A549 (cell line): ENCODE results near the gene TCTA.

Experiments used
- CTCF ChIP-seq: fragments of >200 bp; sonication (Bioruptor Twin); formaldehyde crosslinking; IDR thresholded peaks from 3 replicates; pipeline ENCODE4 v1.5.1; 2016
- KDM5A ChIP-seq: fragments of 200-600 bp; sonication (generic); IDR thresholded peaks from 2 replicates; pipeline ENCODE4 v1.6.1; 2016; ENCODE audit warnings: antibody characterized with exemption, mild to moderate bottlenecking

- TF ChIP-seq CTCF (no peak), KDM5A (no peak)
Observed at GRCh38 chr3:49424816-49425215, 12.6 kb downstream of the TCTA start.
